Endometrial microvascular endothelial cells (primary cell): Measurements from ENCODE around the gene CREB5. TPM values are rescaled to one million over a fixed set of nuclear protein-coding genes. Genes with fewer than 3 reads are reported as not detected.

ENCODE experiments used
- in situ Hi-C: cut with HindIII; loops from 2 replicates; pipeline ENCODE4 v1.10.0; 2017; ENCODE audit warnings: low sequenced_read_pairs, low pct_unique_long_range_greater_than_20kb; ENCODE audit errors: inconsistent ontology term
- total RNA-seq: library from RNA; depleted of rRNA; stranded (reverse); fragments of >200 nt; gene quantifications from one replicate; pipeline ENCODE4 v1.2.3, GENCODE V29; 2015; ENCODE audit errors: inconsistent ontology term

The CREB5 gene
- total RNA-seq, 1 donor from 2014 or later = 12.6 TPM

GRCh38 chr7:28466885-28467284 lies 54.6 kb downstream of the CREB5 start:
- in situ Hi-C loops = no loop called here

- in situ Hi-C loops = no loop called here
These were observed 57.2 kb downstream of the CREB5 start for GRCh38 chr7:28469562-28469961.

- in situ Hi-C loops = no loop called here
These were observed 58.0 kb downstream of the CREB5 start for GRCh38 chr7:28470344-28470743.

GRCh38 chr7:28472332-28472731 lies 60.0 kb downstream of the CREB5 start:
- in situ Hi-C loops = no loop called here

- in situ Hi-C loops = no loop called here
These were observed 61.4 kb downstream of the CREB5 start for GRCh38 chr7:28473571-28474281.

GRCh38 chr7:28474282-28474638 lies 61.9 kb downstream of the CREB5 start:
- in situ Hi-C loops = no loop called here

- in situ Hi-C loops = no loop called here
These were observed 62.3 kb downstream of the CREB5 start for GRCh38 chr7:28474640-28475039.

- in situ Hi-C loops = no loop called here
These were observed 64.7 kb downstream of the CREB5 start for GRCh38 chr7:28477041-28477442.

GRCh38 chr7:28478656-28479055 lies 66.3 kb downstream of the CREB5 start:
- in situ Hi-C loops = no loop called here

GRCh38 chr7:28479507-28479947 lies 67.2 kb downstream of the CREB5 start:
- in situ Hi-C loops = no loop called here

- in situ Hi-C loops = no loop called here
These were observed 68.3 kb downstream of the CREB5 start for GRCh38 chr7:28480595-28480994.

- in situ Hi-C loops = no loop called here
These were observed 69.0 kb downstream of the CREB5 start for GRCh38 chr7:28481091-28481926.

- in situ Hi-C loops = no loop called here
These were observed 70.8 kb downstream of the CREB5 start for GRCh38 chr7:28483112-28483511.

- in situ Hi-C loops = no loop called here
These were observed 71.7 kb downstream of the CREB5 start for GRCh38 chr7:28483908-28484605.

GRCh38 chr7:28484606-28484935 lies 72.3 kb downstream of the CREB5 start:
- in situ Hi-C loops = no loop called here

- in situ Hi-C loops = no loop called here
These were observed 75.2 kb downstream of the CREB5 start for GRCh38 chr7:28487487-28487886.

- in situ Hi-C loops = no loop called here
These were observed 75.9 kb downstream of the CREB5 start for GRCh38 chr7:28488061-28488791.

GRCh38 chr7:28490831-28491230 lies 78.5 kb downstream of the CREB5 start:
- in situ Hi-C loops = no loop called here

- in situ Hi-C loops = no loop called here
These were observed 81.2 kb downstream of the CREB5 start for GRCh38 chr7:28493477-28493876.
